ENCODE data around the gene MS4A18. TPM values are rescaled to one million over a fixed set of nuclear protein-coding genes. Genes with fewer than 3 reads are reported as not detected.

MS4A18 gene
- total and polyA plus RNA-seq, 2 donors (not counting 3 experiments of a cell fraction or from before 2014, with no cell fraction given) = not detected

DNA sequence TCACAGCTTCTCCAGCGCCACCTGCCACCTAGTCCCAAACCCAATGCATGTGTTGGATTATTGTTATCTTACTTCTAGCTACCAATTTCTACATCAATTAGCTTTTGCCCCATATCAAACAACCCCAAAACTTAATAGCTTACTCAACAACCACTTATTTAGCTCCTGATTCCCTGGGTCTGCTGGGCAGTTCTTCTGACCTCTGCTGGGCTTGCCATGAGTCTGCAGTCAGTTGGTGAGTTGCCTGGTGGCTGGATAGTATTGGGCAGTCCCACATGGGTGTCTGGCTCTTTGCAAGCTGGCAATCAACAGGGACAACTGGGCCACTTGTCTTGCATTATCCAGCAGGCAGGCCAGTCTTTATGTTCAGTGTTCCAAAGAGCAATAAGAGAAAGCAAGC is 18.5 kb downstream of the MS4A18 start:
- intact Hi-C loops (cut with micrococcal nuclease) = no loop called here
- ChIA-PET CTCF (no interaction called here), POLR2A (no interaction called here)
- no peaks in the 10 kb centered on the region for H3K9me1 ChIP-seq (replicated peaks; ENCODE audit: control insufficient read depth, extremely low read depth, insufficient read depth, low read length)
- H2AFZ ChIP-seq (ENCODE audit: low read depth, low read length) = no peak overlapping the region
- TF ChIP-seq JUN (IDR thresholded peaks at IDR 0.05; ENCODE audit: borderline replicate concordance, insufficient read depth, insufficient read length, low read depth) (no peak), MYC (IDR thresholded peaks at IDR 0.05; ENCODE audit: low read depth, low read length) (no peak), FOS (IDR thresholded peaks at IDR 0.05; ENCODE audit: borderline replicate concordance, insufficient read depth, low read length) (no peak), POLR2A (IDR thresholded peaks at IDR 0.05; ENCODE audit: low read depth, low read length) (no peak), POLR2AphosphoS5 (IDR thresholded peaks at IDR 0.05; ENCODE audit: insufficient read depth, low read depth, low read length) (no peak), GATA2 (IDR thresholded peaks at IDR 0.05; ENCODE audit: insufficient read depth, insufficient read length, low read depth, low read length) (no peak), EZH2 (IDR thresholded peaks at IDR 0.05; ENCODE audit: borderline replicate concordance, low read depth, low read length, severe bottlenecking) (no peak)
- TF ChIP-seq, protein P1, sequence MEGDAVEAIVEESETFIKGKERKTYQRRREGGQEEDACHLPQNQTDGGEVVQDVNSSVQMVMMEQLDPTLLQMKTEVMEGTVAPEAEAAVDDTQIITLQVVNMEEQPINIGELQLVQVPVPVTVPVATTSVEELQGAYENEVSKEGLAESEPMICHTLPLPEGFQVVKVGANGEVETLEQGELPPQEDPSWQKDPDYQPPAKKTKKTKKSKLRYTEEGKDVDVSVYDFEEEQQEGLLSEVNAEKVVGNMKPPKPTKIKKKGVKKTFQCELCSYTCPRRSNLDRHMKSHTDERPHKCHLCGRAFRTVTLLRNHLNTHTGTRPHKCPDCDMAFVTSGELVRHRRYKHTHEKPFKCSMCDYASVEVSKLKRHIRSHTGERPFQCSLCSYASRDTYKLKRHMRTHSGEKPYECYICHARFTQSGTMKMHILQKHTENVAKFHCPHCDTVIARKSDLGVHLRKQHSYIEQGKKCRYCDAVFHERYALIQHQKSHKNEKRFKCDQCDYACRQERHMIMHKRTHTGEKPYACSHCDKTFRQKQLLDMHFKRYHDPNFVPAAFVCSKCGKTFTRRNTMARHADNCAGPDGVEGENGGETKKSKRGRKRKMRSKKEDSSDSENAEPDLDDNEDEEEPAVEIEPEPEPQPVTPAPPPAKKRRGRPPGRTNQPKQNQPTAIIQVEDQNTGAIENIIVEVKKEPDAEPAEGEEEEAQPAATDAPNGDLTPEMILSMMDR (IDR thresholded peaks at IDR 0.05; ENCODE audit: extremely low read depth in 1 of 2, insufficient read depth in 1 of 2, low read depth in 1 of 2, low read length in 2 of 2) = no peak
- TF ChIP-seq, protein P2, sequence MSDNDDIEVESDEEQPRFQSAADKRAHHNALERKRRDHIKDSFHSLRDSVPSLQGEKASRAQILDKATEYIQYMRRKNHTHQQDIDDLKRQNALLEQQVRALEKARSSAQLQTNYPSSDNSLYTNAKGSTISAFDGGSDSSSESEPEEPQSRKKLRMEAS (IDR thresholded peaks at IDR 0.05; ENCODE audit: insufficient read depth, insufficient read length) = no peak
- H3K9ac ChIP-seq (replicated peaks; ENCODE audit: extremely low read depth, insufficient read depth, low read length) = no peak overlapping the region
- no peak overlapping the region for H3K4me3 ChIP-seq (replicated peaks in 1 of 3; ENCODE audit: insufficient read depth in 1 of 3, low read depth in 1 of 3, low read length in 3 of 3)
- no peaks in the 10 kb centered on the region for H3K9me3 ChIP-seq (replicated peaks; ENCODE audit: control insufficient read depth, insufficient read depth, low read length)
- no TSS peak for BruUV-seq (replicated peaks)
- dilution Hi-C loops (cut with MboI; ENCODE audit: extremely low pct_ligation_motif_present, low sequenced_read_pairs) = no loop called here
- no peaks in the 10 kb centered on the region for H3K36me3 ChIP-seq (ENCODE audit: control insufficient read depth in 2 of 2, extremely low read depth in 1 of 2, insufficient read depth in 2 of 2, low read length in 2 of 2)
- no peaks in the 10 kb centered on the region for H4K20me1 ChIP-seq (replicated peaks; ENCODE audit: control insufficient read depth, extremely low read depth, insufficient read depth, low read length)
- no peak overlapping the region for H3K27ac ChIP-seq (ENCODE audit: insufficient read depth, low read depth, low read length)
- no peak overlapping the region for H3K4me2 ChIP-seq (ENCODE audit: insufficient read depth, low read length)
- no peaks in the 10 kb centered on the region for H3K79me2 ChIP-seq (ENCODE audit: control insufficient read depth, insufficient read depth, low read length)
- no peak for FAIRE-seq
- no peaks in the 10 kb centered on the region for H3K4me1 ChIP-seq (ENCODE audit: control insufficient read depth, extremely low read depth, insufficient read depth, low read length)
- peaks cover 0 to 5% of the 10 kb centered on the region in 2 experiments for H3K27me3 ChIP-seq (ENCODE audit: control insufficient read depth in 2 of 2, insufficient read depth in 2 of 2, low read length in 2 of 2)
- no peak for DNase-seq (ENCODE audit: low read depth, low spot score)

All from endothelial cell of umbilical vein (primary cell).